ENCODE measurements around the gene ARID1B. TPM values are rescaled to one million over a fixed set of nuclear protein-coding genes. Genes with fewer than 3 reads are reported as not detected.
A peak's percentile ranks its signal among the peaks of the same experiment; 100 is the strongest.
"Not testable (repeated sequence)": the region's sequence is repeated elsewhere in the genome, so short reads cannot be mapped to it uniquely, and the experiment has no call there.

ARID1B gene
- total and polyA plus RNA-seq, 11 donors: 15.3 to 76.1 (median 40.7) TPM

- H3K27me3 ChIP-seq: no peaks in the 10 kb centered on the region
- peak in 3 of 4 donors; percentile 4 to 7 (median 6) for ATAC-seq
- H3K9me3 ChIP-seq: no peaks in the 10 kb centered on the region
- intact Hi-C loops (cut with DNase I): loop anchor here in 1 of 10 donors (5.0 kb wide), 1 partner anchor 43 kb away; no protein-coding TSS in a partner anchor
- H3K4me1 ChIP-seq: peaks cover 3 to 54% (median 48%) of the 10 kb centered on the region in 12 donors
- WGBS, 4 donors: 40 to 54% (median 46%) methylated on average over 17 of the region's 17 CpGs
- peak overlapping the region in 11 of 12 donors; percentile 31 to 69 (median 61) for H3K27ac ChIP-seq
- TF ChIP-seq CTCF (IDR thresholded peaks at IDR 0.05) (no peak), POLR2A (IDR thresholded peaks at IDR 0.05) (no peak)
- peak overlapping the region in 2 of 12 donors; percentile 7 to 40 for H3K4me3 ChIP-seq
- peaks cover 0 to 26% (median 16%) of the 10 kb centered on the region in 9 donors for H3K36me3 ChIP-seq
- DNase-seq: peak in 1 of 5 donors; percentile 61
These were observed 367.0 kb downstream of the ARID1B start for GRCh38 chr6:157143890-157144798.

GRCh38 chr6:157144859-157145568 lies 367.8 kb downstream of the ARID1B start:
- DNase-seq: no peak
- TF ChIP-seq CTCF (IDR thresholded peaks at IDR 0.05) (no peak), POLR2A (IDR thresholded peaks at IDR 0.05) (no peak)
- WGBS, 4 donors: 50 to 61% (median 56%) methylated on average over 19 of the region's 19 CpGs

GRCh38 chr6:157145656-157146285 lies 368.6 kb downstream of the ARID1B start:
- ATAC-seq (peak in 2 of 4 donors; percentile 21 to 27), DNase-seq (no peak)
- H3K27me3 ChIP-seq: no peaks in the 10 kb centered on the region
- TF ChIP-seq CTCF (IDR thresholded peaks at IDR 0.05) (no peak), POLR2A (IDR thresholded peaks at IDR 0.05) (no peak)
- intact Hi-C loops (cut with DNase I): no loop called here
- H3K4me1 ChIP-seq: peaks cover 3 to 69% (median 55%) of the 10 kb centered on the region in 12 donors
- H3K9me3 ChIP-seq: no peaks in the 10 kb centered on the region
- H3K4me3 ChIP-seq: no peak overlapping the region
- peaks cover 0 to 22% (median 11%) of the 10 kb centered on the region in 9 donors for H3K36me3 ChIP-seq
- WGBS, 4 donors: 63 to 68% (median 66%) methylated on average over 6 of the region's 6 CpGs
- peak overlapping the region in 4 of 12 donors; percentile 2 to 62 (median 34) for H3K27ac ChIP-seq

More at GRCh38 chr6:157144859-157145568, 367.8 kb downstream of the ARID1B start:
- ATAC-seq: no peak
- Histone ChIP-seq H3K27me3 (no peaks in the 10 kb centered on the region), H3K36me3 (peaks cover 0 to 23% (median 17%) of the 10 kb centered on the region in 9 donors), H3K4me3 (peak overlapping the region in 3 of 12 donors; percentile 7 to 40 (median 11)), H3K9me3 (no peaks in the 10 kb centered on the region), H3K27ac (peak overlapping the region in 9 of 12 donors; percentile 6 to 69 (median 61)), H3K4me1 (peaks cover 3 to 63% (median 51%) of the 10 kb centered on the region in 12 donors)
- intact Hi-C loops (cut with DNase I): loop anchor here in 1 of 10 donors (5.0 kb wide), 1 partner anchor 42 kb away; no protein-coding TSS in a partner anchor

GRCh38 chr6:157147054-157148026 lies 370.2 kb downstream of the ARID1B start:
- Histone ChIP-seq H3K27ac (peak overlapping the region in 6 of 12 donors; percentile 47 to 74 (median 70)), H3K36me3 (peaks cover 0 to 16% (median 6%) of the 10 kb centered on the region in 9 donors), H3K4me1 (peaks cover 3 to 84% (median 69%) of the 10 kb centered on the region in 12 donors)
- ATAC-seq; DNase-seq; H3K27me3 ChIP-seq; intact Hi-C loops (cut with DNase I); H3K4me3 ChIP-seq; H3K9me3 ChIP-seq: not testable (repeated sequence)
- 92 to 97% (median 95%) methylated on average over 43 to 70 of the region's 74 CpGs for WGBS, 4 donors
